OCI-LY7 (cell line): Measurements from ENCODE around the gene RABEPK.

ENCODE experiments used
- EZH2phosphoT487 ChIP-seq: fragments of 200-600 bp; sonication (generic); IDR thresholded peaks from 2 replicates; pipeline ENCODE4 v1.6.1; 2018; ENCODE audit warnings: low read depth, borderline replicate concordance, mild to moderate bottlenecking, mixed run types, antibody characterized with exemption, low read length, moderate library complexity, mixed read lengths
- TF ChIP-seq, protein P1 (sequence below): fragments of 200-600 bp; sonication (generic); conservative IDR thresholded peaks from 2 replicates; pipeline ENCODE4 v1.5.1; 2014; ENCODE audit warnings: mild to moderate bottlenecking, antibody characterized with exemption, low read length, moderate library complexity, mixed read lengths

DNA sequence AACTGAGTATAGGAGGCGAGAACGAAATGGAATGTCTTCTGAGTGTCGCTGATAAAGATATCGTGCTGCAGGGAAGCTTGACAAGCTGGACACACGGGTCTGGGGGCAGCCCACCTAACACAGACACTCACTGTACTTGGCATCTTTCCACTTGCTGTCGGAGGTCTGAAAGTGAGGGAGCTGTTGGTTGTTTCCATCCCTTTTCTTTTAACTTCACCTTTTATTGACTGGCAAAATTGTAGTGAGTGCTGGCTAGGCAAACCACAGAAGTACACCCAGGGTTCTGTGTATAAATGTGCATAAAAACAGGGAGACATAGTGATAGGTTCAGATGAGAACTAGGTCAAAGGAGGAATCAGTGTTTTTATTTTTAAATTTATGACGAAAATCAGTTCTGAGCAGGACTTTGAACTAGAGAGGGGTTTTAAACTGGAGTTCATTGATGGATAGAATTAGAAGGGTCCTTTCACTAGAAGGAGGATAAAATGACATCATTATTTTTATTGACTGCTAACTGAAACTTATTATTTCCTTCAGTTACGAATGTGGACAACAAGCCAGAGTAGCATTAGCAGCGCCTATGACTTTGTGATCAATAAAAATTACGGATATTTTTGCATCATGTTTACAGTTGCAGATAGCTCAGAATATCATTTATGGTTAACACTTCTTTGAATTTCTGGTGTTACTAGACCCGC lies 62.1 kb downstream of the RABEPK start:
- TF ChIP-seq, protein P1, sequence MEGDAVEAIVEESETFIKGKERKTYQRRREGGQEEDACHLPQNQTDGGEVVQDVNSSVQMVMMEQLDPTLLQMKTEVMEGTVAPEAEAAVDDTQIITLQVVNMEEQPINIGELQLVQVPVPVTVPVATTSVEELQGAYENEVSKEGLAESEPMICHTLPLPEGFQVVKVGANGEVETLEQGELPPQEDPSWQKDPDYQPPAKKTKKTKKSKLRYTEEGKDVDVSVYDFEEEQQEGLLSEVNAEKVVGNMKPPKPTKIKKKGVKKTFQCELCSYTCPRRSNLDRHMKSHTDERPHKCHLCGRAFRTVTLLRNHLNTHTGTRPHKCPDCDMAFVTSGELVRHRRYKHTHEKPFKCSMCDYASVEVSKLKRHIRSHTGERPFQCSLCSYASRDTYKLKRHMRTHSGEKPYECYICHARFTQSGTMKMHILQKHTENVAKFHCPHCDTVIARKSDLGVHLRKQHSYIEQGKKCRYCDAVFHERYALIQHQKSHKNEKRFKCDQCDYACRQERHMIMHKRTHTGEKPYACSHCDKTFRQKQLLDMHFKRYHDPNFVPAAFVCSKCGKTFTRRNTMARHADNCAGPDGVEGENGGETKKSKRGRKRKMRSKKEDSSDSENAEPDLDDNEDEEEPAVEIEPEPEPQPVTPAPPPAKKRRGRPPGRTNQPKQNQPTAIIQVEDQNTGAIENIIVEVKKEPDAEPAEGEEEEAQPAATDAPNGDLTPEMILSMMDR = no peak
- TF ChIP-seq EZH2phosphoT487 = no peak
